Esophagus muscularis mucosa (tissue), 4 donors: Measurements from ENCODE around the gene MACROD2. TPM values are rescaled to one million over a fixed set of nuclear protein-coding genes. Genes with fewer than 3 reads are reported as not detected.

ENCODE experiments used
- DNase-seq: peaks from one replicate; pipeline ENCODE4 v3.0.0-alpha.2; 2017; ENCODE audit errors: extremely low spot score
- H3K27ac ChIP-seq, 4 donors: fragments of 200-600 bp; sonication (generic); replicated peaks in 1 of 4; 1 replicate in 3 of 4; 2 replicates in 1 of 4; pipeline ENCODE4 v1.5.1; 2016 to 2019; ENCODE audit warnings: mild to moderate bottlenecking in 1 of 4
- H3K27me3 ChIP-seq, 4 donors: fragments of 200-600 bp; sonication (generic); one replicate each; pipeline versions ENCODE4 v1.5.1 to v1.6.0; 2016 to 2019
- H3K36me3 ChIP-seq, 4 donors: fragments of 200-600 bp; sonication (generic); one replicate each; pipeline ENCODE4 v1.5.1; 2016 to 2019
- H3K4me1 ChIP-seq, 4 donors: fragments of 200-600 bp; sonication (generic); one replicate each; pipeline ENCODE4 v1.5.1; 2016 to 2019
- H3K4me3 ChIP-seq, 4 donors: fragments of 200-600 bp; sonication (generic); 1 replicate in 2 of 4; 2 replicates in 2 of 4; pipeline ENCODE4 v1.5.1; 2016 to 2019; ENCODE audit warnings: mild to moderate bottlenecking in 4 of 4, moderate library complexity in 1 of 4
- H3K9me3 ChIP-seq, 4 donors: fragments of 200-600 bp; sonication (generic); 1 replicate in 3 of 4; 2 replicates in 1 of 4; pipeline ENCODE4 v1.5.1; 2016 to 2019
- EP300 ChIP-seq: sonication (generic); formaldehyde crosslinking; IDR thresholded peaks from one replicate; pipeline ENCODE4 v1.6.1; 2017; ENCODE audit warnings: antibody characterized with exemption
- POLR2A ChIP-seq: fragments of 450-650 bp; IDR thresholded peaks from one replicate; pipeline ENCODE4 v1.6.1; 2017; ENCODE audit warnings: antibody characterized with exemption, moderate library complexity, mild to moderate bottlenecking, low read depth
- POLR2AphosphoS5 ChIP-seq, 2 donors: sonication (generic); formaldehyde crosslinking; IDR thresholded peaks; one replicate each; pipeline ENCODE4 v1.6.1; 2017; ENCODE audit warnings: antibody characterized with exemption in 2 of 2
- WGBS: methylation state at CpG from one replicate; pipeline ENCODE4 v1.1.5; 2018; 5-methylcytosine and 5-hydroxymethylcytosine counted together
- intact Hi-C: fragments of 100-400 bp; cut with DNase I; formaldehyde crosslinking; loops from one replicate; pipeline ENCODE4 v1.15.1; 2023
- total RNA-seq, 4 donors: library from RNA; depleted of rRNA; stranded (reverse); fragments of >200 nt; gene quantifications; one replicate each; pipeline versions ENCODE4 v1.1.0 to v1.2.1, GENCODE V29; 2016
- TF ChIP-seq, protein P1 (sequence below), 3 experiments: fragments of 200-600 bp in 2 of 3; fragments of 450-650 bp in 1 of 3; sonication (generic) in 2 of 3; IDR thresholded peaks; one replicate each; pipeline ENCODE4 v1.5.1; 2017 to 2019; ENCODE audit warnings: antibody characterized with exemption in 3 of 3, mild to moderate bottlenecking in 2 of 3, moderate library complexity in 1 of 3

Gene MACROD2
- total RNA-seq, 4 donors from 2014 or later, result 1.4 to 3.6 (median 2.6) TPM

GRCh38 chr20:15482525-15482924 lies 1487.2 kb downstream of the MACROD2 start:
- Histone ChIP-seq H3K36me3 (no peaks in the 10 kb centered on the region), H3K9me3 (peaks cover 0 to 4% (median 0%) of the 10 kb centered on the region in 4 donors), H3K4me3 (no peak overlapping the region), H3K4me1 (no peaks in the 10 kb centered on the region), H3K27ac (no peak overlapping the region), H3K27me3 (no peaks in the 10 kb centered on the region)
- no peak for DNase-seq
- 74% methylated on average over 3 of the region's 3 CpGs for WGBS
- TF ChIP-seq POLR2A (no peak), EP300 (no peak), POLR2AphosphoS5 (IDR thresholded peaks at IDR 0.05) (no peak)
- TF ChIP-seq, protein P1, sequence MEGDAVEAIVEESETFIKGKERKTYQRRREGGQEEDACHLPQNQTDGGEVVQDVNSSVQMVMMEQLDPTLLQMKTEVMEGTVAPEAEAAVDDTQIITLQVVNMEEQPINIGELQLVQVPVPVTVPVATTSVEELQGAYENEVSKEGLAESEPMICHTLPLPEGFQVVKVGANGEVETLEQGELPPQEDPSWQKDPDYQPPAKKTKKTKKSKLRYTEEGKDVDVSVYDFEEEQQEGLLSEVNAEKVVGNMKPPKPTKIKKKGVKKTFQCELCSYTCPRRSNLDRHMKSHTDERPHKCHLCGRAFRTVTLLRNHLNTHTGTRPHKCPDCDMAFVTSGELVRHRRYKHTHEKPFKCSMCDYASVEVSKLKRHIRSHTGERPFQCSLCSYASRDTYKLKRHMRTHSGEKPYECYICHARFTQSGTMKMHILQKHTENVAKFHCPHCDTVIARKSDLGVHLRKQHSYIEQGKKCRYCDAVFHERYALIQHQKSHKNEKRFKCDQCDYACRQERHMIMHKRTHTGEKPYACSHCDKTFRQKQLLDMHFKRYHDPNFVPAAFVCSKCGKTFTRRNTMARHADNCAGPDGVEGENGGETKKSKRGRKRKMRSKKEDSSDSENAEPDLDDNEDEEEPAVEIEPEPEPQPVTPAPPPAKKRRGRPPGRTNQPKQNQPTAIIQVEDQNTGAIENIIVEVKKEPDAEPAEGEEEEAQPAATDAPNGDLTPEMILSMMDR (IDR thresholded peaks at IDR 0.05), result no peak
- intact Hi-C loops, result no loop called here

DNA sequence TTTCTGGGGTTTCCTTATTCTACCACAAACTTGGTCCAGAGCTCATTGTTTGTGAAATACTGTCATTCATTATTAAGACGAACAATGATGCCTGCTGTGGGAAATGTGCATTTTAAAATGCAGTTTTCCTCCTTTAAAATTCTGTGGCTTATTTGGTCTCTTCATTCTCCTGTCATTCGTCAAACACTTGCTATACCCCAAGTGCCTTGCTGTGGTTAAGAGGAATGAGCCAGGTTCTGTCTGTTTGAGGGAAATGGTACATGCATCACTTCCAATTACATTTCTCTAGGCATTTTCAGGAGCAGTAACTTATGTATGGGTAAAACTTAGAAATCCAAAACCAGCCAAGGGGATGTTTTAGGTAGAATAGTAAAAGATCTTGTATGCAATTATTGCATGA lies 1490.2 kb downstream of the MACROD2 start:
- WGBS, result 70% methylated on average over 2 of the region's 2 CpGs
- H3K36me3 ChIP-seq, result no peaks in the 10 kb centered on the region

GRCh38 chr20:15487030-15487429 lies 1491.7 kb downstream of the MACROD2 start:
- peaks cover 0 to 4% (median 0%) of the 10 kb centered on the region in 4 donors for H3K9me3 ChIP-seq
- intact Hi-C loops, result no loop called here
- no peak for DNase-seq
- no peaks in the 10 kb centered on the region for H3K4me1 ChIP-seq
- no peak overlapping the region for H3K27ac ChIP-seq
- H3K36me3 ChIP-seq, result no peaks in the 10 kb centered on the region
- H3K4me3 ChIP-seq, result no peak overlapping the region
- H3K27me3 ChIP-seq, result no peaks in the 10 kb centered on the region
- TF ChIP-seq, protein P1 (IDR thresholded peaks at IDR 0.05), result no peak
- no peak for TF ChIP-seq EP300
- no peak for TF ChIP-seq POLR2A
- no peak for TF ChIP-seq POLR2AphosphoS5 (IDR thresholded peaks at IDR 0.05)
- WGBS, result 77% methylated on average over 2 of the region's 2 CpGs

More for the DNA sequence above, 1490.2 kb downstream of the MACROD2 start:
- no peaks in the 10 kb centered on the region for H3K4me1 ChIP-seq
- H3K4me3 ChIP-seq, result no peak overlapping the region
- no peak overlapping the region for H3K27ac ChIP-seq
- DNase-seq, result no peak
- TF ChIP-seq, protein P1 (IDR thresholded peaks at IDR 0.05), result no peak
- TF ChIP-seq EP300 (no peak), POLR2A (no peak), POLR2AphosphoS5 (IDR thresholded peaks at IDR 0.05) (no peak)
- H3K27me3 ChIP-seq, result no peaks in the 10 kb centered on the region
- peaks cover 0 to 4% (median 0%) of the 10 kb centered on the region in 4 donors for H3K9me3 ChIP-seq
- intact Hi-C loops, result no loop called here

GRCh38 chr20:15487682-15488081 lies 1492.4 kb downstream of the MACROD2 start:
- H3K4me1 ChIP-seq, result no peaks in the 10 kb centered on the region
- intact Hi-C loops, result no loop called here
- no peak for DNase-seq
- 78% methylated on average over 2 of the region's 2 CpGs for WGBS
- no peaks in the 10 kb centered on the region for H3K27me3 ChIP-seq
- TF ChIP-seq POLR2A, result no peak
- TF ChIP-seq, protein P1 (IDR thresholded peaks at IDR 0.05), result no peak
- TF ChIP-seq EP300, result no peak
- no peak for TF ChIP-seq POLR2AphosphoS5 (IDR thresholded peaks at IDR 0.05)
- H3K27ac ChIP-seq, result no peak overlapping the region
- peaks cover 0 to 4% (median 0%) of the 10 kb centered on the region in 4 donors for H3K9me3 ChIP-seq
- no peak overlapping the region for H3K4me3 ChIP-seq
- H3K36me3 ChIP-seq, result no peaks in the 10 kb centered on the region

DNA sequence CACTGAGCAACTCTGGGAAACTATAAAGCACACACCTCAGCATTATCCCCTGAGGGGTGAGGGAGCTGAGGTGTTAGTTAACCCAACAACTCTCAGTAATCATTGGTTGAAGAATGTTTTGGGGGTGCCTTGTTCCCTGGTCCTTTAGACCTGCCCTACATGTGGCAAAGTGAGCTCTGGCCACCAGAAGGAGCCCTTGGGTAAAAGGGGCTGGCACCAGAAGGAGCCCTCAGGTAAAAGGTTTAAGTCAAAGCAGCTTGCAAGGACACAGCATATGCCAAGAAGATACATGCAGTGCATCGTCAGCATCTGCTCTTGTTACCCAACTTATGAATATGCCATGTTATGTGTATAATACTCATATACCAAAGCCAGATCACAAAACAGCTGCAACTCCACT lies 1496.3 kb downstream of the MACROD2 start:
- intact Hi-C loops, result no loop called here
- H3K9me3 ChIP-seq, result no peaks in the 10 kb centered on the region
- H3K27me3 ChIP-seq, result no peaks in the 10 kb centered on the region
- WGBS, result 90% methylated on average over 1 of the region's 1 CpG
- no peak for TF ChIP-seq POLR2A
- no peaks in the 10 kb centered on the region for H3K36me3 ChIP-seq
- H3K4me1 ChIP-seq, result no peaks in the 10 kb centered on the region
- DNase-seq, result no peak
- H3K27ac ChIP-seq, result no peak overlapping the region
- no peak overlapping the region for H3K4me3 ChIP-seq
